T-helper 2 cell treated with Interferon-gamma antibody and Interleukin-4, amounts not matched to agents 100 ng/mL and 5 ng/mL, for 36 hours (primary cell): ENCODE data around the gene GABARAPL1. TPM values are rescaled to one million over a fixed set of nuclear protein-coding genes. Genes with fewer than 3 reads are reported as not detected.
"Not testable (repeated sequence)": the region's sequence is repeated elsewhere in the genome, so short reads cannot be mapped to it uniquely, and the experiment has no call there.

Experiments used
- intact Hi-C: fragments of 100-400 bp; cut with micrococcal nuclease; formaldehyde crosslinking; loops from one replicate; pipeline ENCODE4 v1.15.1; 2023
- total RNA-seq: library from RNA; stranded (reverse); gene quantifications from 2 replicates; pipeline ENCODE4 v1.2.3, GENCODE V29; 2022

Gene GABARAPL1
- total RNA-seq = 6.6 and 7.0 TPM in 2 replicates

DNA sequence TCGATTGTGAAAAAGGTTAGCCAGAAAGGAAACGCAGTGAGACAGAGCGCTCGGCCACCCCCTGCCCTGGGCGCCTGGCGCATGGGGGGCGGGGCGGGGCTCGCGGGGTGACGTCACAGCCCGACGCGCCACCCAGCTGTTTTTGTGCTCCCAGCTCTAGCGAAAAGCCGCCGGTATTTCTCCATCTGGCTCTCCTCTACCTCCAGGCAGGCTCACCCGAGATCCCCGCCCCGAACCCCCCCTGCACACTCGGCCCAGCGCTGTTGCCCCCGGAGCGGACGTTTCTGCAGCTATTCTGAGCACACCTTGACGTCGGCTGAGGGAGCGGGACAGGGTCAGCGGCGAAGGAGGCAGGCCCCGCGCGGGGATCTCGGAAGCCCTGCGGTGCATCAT, at the start of gene GABARAPL1:
TSS of gene GABARAPL1 (plus strand) at position 139 of the 393 bp plus-strand sequence. CDS start at position 392, 253 bp downstream.
- intact Hi-C loops = loop anchor here (2.0 to 10.0 kb wide), 7 partner anchors 150 to 960 kb away; partner anchors contain the start of genes CLEC2B, MAGOHB, SMIM10L1 and YBX3

DNA sequence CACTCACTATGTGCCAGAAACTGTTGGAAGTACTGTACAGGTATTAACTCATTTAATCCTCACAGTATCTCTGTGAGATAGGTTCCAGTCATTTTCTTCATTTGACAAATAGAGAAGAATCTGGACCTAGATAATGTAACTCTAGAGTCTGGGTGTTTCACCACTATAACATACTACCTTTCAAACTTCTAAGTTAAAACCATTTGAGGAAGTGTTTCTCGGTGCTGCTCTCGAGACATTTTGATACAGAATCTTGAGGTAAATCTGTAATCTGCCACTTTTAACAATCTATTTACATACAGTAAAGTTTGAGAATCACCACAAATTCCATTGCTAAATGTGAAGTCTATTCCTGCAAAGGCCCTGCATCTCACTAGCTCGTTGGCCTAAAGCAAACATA, 49.6 kb upstream of the GABARAPL1 start:
- intact Hi-C loops = no loop called here

DNA sequence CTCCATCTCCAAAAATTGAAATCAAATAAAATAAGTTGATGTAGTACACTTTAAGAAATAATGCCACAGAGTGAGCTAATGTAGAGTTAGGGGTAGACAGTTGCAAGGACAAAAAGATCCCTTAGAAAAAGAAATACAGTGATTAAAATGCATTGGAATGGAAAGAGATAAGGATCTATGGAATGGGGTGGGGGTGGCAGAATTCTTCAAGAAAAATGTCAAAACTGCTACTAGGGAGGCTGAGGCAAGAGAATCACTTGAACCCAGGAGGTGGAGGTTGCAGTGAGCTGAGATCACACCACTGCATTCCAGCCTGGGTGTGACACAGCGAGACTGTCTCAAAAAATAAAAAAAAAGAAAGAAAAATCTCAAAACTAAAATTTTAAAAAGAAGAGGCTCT, 47.3 kb upstream of the GABARAPL1 start:
- intact Hi-C loops = no loop called here

DNA sequence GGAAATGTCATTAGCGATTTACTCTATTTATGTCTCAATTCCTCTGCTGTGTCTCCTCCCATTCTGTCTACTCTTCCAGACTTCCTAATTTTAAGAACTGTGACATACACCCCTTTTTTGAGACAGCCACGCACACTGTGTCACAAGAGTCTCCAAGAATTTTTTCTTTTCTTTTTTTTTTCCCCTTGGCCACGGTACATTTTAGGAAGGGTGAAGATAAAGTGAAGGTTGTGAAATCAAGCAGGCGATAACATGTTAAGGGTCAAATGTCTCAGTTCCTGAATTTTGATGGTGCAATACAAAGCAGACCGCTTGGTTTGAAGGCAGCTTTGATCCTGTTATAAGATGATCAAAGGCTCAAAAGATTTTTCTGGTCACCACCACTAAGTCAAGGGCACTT, 45.1 kb upstream of the GABARAPL1 start:
- intact Hi-C loops = no loop called here

DNA sequence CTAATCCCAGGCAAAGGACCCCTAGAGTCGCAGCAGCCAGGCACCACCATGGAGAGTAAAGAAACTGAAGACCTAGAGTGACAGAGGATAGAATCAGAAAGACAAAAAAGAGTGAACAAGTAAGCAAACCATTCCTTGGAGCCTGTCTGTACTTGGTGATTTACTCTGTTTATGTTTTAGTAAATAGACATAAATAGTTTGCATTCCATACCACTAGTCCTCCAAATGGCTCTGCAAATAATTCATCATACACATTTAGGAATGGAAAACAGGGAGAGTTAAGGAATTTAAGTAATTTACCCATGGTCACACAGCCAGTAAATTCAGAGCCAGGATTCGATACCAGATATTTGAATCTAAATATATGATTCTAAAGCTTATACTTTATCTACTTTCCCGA, 43.6 kb upstream of the GABARAPL1 start:
- intact Hi-C loops = no loop called here

DNA sequence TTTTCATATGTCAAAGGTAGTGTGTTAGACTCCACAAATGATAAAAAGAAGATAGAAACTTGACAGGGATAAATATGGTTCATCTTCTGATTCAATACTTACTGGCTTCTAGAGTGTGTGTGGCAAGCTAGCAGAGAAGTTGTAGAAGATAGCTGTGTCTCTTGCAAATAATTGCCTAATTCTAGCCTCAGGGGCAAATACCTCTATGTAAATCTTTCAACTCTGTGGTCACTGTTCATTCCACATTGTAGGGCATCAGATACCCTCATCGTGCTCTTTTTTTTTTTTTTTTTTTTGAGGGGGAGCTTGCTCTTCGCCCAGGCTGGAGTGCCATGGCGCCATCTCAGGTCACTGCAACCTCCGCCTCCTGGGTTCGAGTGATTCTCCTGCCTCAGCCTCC, 42.5 kb upstream of the GABARAPL1 start:
- intact Hi-C loops = no loop called here

DNA sequence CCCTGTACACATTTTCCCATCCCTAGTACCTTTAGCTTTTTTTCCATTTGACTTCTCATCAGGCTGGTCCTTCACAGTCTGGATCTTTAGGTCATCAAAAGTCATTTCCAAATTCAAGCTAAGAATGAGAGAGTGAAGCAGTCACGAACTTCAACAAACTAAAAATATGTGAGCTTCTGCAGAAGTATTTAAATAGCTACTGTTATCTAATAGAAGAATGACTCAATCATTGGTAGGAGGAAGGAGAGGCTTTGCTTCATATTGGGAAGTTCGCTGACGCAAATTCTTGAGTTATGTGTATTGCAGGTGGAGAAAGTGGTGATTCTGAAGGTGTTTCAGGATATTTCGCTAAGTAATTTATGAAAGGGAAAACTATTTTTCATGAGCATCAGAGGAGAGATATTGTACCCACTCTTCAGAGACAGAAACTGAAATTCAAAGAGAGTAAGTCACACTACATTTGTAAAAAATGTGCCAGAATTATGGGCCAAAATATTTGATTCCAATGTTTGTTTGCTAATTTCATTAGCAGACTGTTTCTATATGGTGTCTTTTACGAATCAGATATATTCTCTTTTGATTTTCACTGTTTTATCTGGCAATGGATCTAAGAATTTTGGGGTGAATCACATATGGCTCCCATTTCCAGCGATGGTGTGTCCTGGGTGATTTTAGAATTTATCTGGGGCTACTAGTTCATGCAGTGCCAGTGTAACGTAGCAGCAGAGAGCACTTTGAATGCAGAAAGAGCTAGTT, 40.5 kb upstream of the GABARAPL1 start, which contains the start of gene OLR1:
TSS of gene OLR1 (minus strand) at position 160 of the 756 bp plus-strand sequence. CDS start at position 105, 55 bp downstream.
- intact Hi-C loops = no loop called here

DNA sequence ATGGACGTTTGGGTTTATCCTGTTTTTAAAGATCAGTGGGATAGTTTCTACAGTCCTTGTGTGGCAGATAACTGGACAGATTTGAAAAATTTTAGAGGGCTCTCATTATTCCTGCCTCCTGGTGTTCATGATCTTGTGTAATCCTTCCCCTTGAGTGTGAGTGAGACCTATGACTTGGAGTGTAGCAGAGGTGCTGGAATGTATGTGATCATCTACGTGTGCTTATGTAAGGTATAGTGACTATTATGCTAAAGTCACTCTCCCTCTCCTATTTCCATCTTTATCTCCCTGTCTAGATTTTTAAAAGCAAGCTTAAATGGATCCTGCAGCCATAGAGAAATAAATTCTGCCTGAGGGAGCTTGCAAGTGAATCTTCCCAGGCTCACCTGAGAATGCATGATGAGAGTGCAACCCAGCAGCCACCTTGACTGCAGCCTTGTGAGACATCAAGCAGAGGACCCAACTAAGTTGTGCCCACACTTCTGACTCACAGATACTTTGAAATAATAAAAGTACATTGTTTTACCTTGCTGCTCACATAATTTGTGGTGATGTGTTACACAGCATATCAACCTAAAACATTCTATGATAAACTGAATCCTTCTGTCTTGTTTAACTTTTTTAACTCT, 37.6 kb upstream of the GABARAPL1 start:
- intact Hi-C loops = no loop called here

DNA sequence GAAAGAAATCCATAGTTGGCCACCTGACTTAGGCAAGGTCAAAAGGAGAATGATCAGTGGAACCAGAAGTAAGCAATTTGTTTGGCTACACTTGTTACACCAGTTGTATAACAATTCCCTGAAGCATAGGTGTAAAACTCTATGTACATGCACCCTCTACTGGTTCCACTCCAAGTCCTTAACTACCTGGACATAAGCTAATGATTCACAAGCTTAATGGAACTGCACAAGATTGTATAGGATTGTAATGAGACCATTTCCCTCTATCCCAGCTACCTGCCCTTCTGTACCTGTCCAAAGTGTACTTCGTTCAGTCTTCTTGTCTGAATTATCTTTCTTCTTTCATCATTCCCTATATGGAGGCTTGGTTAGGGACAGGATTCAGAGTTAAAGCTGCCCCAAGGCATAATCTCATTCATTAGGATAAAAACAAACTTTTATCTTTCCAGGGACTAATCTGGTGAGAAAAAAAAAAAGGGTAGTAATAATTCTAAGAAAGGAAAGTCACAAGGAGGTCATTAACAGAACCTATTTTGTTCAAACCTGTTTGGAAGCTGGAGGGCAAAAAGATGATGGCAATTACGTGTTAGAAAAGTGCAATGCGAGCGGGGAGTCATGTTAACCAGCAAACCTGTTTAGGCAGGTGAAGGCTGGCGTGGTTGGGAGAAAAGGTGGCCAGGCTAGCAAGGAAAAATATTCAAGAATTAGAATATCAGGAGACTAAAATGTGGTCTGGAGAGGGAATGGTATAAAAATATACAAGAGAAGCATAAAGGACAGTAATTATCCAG, 36.6 kb upstream of the GABARAPL1 start:
- intact Hi-C loops = no loop called here

DNA sequence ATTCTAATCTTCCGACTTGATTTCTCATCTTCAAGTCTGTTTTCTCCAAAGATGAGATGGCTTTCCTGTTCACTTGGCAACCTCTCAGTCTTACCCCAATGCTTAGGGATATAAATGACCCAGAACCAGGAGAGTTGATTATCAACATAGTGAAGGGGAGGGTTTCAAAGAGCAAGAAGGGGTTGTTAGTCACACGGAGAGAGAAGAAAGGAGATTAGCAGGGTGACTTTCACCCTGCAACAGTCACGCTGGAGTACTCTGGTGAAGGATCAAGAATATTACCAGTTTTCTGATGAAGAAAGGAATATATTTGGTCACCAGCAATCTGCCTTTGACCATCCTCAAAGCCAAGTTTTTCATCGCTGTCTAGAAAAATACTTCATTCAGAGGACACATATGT, 33.9 kb upstream of the GABARAPL1 start, which contains the start of gene TMEM52B:
TSS of gene TMEM52B (plus strand) at position 212 of the 400 bp plus-strand sequence. CDS start 543 bp downstream, outside the sequence.
- intact Hi-C loops = no loop called here

DNA sequence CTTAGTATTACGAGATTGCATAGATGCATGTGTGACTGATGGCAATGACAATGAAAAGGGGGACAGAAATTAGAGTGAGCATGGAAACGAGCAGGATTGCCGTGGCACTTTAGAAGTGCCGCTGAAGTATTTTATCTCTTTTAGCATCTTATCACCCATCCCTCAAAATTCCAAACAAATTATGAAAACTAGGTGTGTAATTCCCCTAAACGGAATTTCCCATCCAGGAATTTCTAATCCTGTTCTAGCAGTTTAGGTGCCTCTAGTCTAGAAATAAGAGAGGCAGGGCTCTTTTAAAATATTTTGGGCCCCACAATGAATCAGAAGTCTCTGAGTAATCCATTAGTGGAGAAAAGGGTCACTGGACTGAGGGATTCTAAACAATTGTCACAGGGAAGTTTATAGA, 32.9 kb upstream of the GABARAPL1 start:
- intact Hi-C loops = no loop called here

DNA sequence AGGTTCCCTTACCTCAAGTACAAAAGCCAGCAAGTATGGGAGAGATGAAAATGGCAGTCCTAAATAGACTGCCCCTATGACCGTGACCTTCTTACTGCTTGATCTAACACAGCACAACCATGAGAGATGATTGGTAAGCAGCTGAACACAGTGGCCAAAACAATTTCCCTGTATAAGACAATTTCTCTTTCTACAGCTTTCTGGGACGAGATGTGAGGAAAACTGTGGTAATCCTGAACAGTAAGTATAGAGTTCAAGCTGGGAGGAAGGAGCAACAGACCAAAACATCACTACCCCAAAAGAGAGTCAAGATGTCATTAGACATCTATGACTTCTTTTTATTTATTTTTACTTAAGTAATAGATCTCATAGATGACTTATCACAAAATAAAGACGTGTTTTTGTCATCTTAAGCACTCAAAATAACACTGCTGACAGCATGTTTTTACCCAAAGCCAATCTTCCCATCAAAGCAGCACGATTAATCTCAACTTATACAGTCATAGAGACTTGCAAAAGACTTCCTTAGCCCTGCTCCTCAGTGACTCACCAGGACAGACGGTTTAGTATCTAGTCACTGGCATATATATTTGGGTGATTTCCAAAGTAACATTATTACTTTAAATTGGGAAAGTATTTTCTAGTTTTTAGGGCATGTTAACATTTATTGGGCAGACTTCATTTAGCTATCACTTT, 30.2 kb upstream of the GABARAPL1 start:
- intact Hi-C loops = no loop called here

DNA sequence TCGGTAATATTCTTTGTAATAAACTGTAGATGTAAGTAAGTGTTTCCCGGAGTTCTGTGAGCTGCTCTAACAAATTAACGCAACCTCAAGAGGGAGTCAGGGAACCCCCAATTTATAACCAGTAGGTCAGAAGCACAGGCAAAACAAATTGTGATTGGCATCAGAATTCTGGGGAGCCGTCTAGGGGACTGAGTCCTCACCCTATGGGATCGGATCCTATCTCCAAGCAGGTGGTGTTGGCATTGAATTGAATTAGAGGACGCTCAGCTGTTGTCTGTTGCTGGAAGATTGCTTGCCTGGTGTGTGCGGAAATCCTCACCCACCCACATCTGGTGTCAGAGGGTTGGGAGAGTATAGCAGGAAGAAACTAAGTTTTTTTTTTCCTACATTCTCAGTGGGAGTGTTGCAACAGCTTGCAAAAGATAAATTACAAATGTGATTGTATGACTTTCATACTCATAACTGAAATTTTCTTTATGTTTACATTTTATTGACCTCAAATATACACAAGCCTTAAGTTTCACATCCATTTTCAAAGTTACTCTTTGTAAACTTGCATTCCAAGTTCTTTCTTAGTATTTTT, 28.3 kb upstream of the GABARAPL1 start:
- intact Hi-C loops = no loop called here

DNA sequence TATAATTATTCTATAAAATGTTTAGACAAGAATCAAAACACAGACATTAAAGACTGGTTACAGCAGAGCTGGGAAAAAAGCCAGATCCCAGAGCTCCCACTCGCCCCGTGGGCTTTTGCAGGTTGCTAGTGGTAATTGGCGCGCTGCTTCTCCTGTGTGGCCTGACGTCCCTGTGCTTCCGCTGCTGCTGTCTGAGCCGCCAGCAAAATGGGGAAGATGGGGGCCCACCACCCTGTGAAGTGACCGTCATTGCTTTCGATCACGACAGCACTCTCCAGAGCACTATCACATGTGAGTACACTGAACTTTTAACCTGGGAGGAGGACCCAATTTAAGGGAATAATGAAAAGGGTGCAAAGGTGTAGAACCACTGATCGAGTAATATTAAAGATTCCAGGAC, 26.4 kb upstream of the GABARAPL1 start:
- intact Hi-C loops = no loop called here

DNA sequence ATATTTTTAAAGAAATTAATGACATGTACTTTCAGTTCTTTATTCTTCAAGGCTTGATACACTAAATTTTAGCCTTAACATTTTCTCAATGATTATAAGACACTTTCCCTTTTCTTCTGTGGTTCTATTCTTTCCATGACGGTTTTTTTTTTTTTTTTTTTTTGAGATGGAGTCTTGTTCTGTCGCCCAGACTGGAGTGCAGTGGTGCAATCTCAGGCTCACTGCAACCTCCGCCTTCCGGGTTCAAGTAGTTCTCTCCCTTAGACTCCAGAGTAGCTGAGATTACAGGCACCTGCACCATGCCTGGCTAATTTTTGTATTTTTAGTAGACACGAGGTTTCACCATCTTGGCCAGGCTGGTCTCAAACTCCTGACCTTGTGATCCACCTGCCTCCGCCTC, 25.7 kb upstream of the GABARAPL1 start:
- intact Hi-C loops = not testable (repeated sequence)

DNA sequence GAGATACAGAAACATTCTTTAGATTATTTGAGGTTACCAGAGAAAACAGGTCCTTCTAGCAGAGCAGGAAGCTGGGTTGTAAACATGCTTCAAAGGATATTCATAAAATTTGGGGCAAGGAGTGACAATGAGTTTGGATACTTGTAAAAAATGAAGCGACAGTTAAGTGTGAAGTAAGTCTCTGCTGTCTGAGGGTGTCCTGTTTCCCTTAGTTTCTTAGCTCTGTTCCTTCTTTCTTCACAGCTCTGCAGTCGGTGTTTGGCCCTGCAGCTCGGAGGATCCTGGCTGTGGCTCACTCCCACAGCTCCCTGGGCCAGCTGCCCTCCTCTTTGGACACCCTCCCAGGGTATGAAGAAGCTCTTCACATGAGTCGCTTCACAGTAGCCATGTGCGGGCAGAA, 23.0 kb upstream of the GABARAPL1 start:
- intact Hi-C loops = loop anchor here (1.0 kb wide), 1 partner anchor 36 kb away; no protein-coding TSS in a partner anchor

DNA sequence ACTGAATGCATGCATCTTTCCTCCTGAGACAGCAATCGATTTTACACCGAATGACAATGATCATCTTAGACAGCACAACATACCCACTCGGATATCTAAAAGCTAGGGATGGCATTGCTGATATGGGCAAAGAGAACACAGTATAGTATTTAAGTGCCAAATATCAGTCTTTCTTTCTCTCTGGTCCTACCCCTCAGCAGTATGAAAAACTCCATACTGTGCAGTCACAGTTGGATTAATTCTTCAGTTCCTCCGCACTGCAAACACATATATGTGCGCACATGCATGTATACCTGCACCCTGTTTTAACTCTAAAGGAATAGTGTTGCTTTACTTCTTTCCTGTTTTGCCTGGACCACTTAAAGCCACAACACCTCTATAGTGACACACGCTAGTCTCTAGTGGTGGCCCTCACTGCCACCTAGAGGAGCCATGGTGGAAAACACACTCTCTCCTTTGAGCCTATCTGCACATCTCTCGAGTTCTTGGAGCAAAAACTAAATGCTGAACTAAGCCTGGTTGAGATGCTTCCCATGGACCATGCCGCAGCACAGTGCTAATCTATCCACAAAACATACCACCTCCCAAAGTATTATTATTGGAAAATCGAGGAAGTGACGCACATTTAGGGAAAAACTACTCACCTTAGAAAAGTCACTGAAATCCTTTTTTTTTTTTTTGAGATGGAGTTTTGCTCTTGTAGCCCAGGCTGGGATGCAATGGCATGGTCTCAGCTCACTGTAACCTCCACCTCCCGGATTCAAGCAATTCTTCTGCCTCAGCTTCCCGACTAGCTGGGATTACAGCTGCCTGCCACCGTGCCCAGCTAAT, 21.9 kb upstream of the GABARAPL1 start:
- intact Hi-C loops = loop anchor here (1.0 kb wide), 1 partner anchor 37 kb away; no protein-coding TSS in a partner anchor

DNA sequence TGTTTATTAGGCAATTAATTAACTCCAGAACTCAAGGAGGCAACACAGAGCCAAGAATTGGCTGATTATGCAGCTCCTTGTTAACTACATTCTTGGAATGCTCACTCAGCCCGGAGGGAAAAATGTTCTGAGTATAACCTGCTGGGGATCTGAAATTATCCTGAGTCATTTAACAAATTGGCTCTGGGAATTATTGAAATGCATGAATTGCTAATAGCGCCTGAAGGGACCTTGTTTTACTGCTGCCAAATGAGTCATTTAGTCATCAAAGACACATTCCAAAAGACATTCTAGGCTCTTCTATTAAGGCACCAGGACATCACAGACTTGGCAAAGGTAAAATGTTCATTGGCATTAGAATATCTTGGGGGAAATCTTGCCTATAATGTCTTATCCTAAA, 20.8 kb upstream of the GABARAPL1 start:
- intact Hi-C loops = no loop called here

DNA sequence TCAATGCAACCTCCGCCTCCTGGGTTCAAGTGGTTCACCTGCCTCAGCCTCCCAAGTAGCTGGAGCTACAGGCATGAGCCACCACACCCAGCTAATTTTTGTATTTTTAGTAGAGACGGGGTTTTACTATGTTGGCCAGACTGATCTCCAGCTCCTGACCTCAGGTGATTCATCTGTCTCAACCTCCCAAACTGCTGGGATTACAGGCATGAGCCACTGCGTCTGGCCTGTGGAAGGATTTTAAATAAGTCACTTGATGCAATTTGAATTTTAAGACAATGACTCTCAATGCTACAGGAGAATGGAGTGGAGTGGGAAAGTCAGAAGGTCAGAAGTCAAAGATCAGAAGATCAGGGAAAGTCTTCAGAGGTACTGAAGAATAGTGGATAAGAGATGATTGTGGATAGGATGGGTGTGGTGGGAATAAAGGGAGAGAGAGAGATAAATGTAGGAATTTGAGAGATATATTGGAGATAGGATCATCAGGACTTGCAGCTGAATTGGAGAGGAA, 18.5 kb upstream of the GABARAPL1 start:
- intact Hi-C loops = no loop called here

DNA sequence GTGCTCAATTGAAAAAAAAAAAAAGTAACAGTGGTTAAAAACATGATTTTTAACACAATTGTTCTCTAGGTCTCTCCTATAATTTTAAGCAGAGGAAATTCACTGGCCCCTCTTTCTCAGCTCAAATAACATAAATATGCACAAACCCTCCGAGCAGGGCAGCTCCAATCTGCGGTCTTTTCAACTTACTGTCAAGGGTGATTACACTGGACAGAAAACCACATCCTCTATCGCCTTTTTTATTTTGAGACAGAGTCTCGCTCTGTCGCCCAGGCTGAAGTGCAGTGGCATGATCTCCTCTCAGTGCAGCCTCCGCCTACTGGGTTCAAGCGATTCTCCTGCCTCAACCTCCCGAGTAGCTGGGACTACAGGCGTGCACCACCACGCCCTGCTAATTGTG, 16.5 kb upstream of the GABARAPL1 start:
- intact Hi-C loops = no loop called here
